OCI-LY3 (cell line): Measurements from ENCODE around the gene PYCR2.

Experiments
- H2AFZ ChIP-seq: fragments of 200-600, 300-600 bp; shearing (Covaris generic); 2 replicates; pipeline ENCODE4 v1.6.0; 2014; ENCODE audit warnings: antibody characterized with exemption, low read depth, low read length
- H3K27ac ChIP-seq: fragments of 200-600, 300-600 bp; sonication (generic); 2 replicates; pipeline ENCODE4 v1.5.1; 2014; ENCODE audit warnings: mild to moderate bottlenecking, low read length, moderate library complexity, mixed read lengths
- H3K27me3 ChIP-seq: fragments of 200-600, 300-600 bp; sonication (generic); 2 replicates; pipeline ENCODE4 v1.6.1; 2014; ENCODE audit warnings: low read depth, low read length, mixed read lengths
- H3K36me3 ChIP-seq: fragments of 200-600, 300-600 bp; sonication (generic); replicated peaks from 2 replicates; pipeline ENCODE3; 2014; ENCODE audit warnings: low read depth, low read length, mixed read lengths
- H3K4me1 ChIP-seq: fragments of 300-600, 200-600 bp; sonication (generic); 2 replicates; pipeline ENCODE4 v1.6.1; 2014; ENCODE audit warnings: low read length, mixed read lengths
- H3K4me2 ChIP-seq: fragments of 200-600, 300-600 bp; sonication (generic); 2 replicates; pipeline ENCODE4 v1.6.1; 2014; ENCODE audit warnings: low read length, mixed read lengths
- H3K4me3 ChIP-seq: fragments of 300-600, 200-600 bp; sonication (generic); 2 replicates; pipeline ENCODE4 v1.5.1; 2014; ENCODE audit warnings: antibody characterized with exemption, mild to moderate bottlenecking, low read length, moderate library complexity
- H3K79me2 ChIP-seq: fragments of 300-600, 200-600 bp; shearing (Covaris generic); 2 replicates; pipeline ENCODE4 v1.6.1; 2014; ENCODE audit warnings: mild to moderate bottlenecking, low read length, mixed read lengths
- H3K9ac ChIP-seq: fragments of 300-600, 200-600 bp; shearing (Covaris generic); 2 replicates; pipeline ENCODE4 v1.6.0; 2014; ENCODE audit warnings: mild to moderate bottlenecking, low read length, moderate library complexity
- H3K9me3 ChIP-seq: fragments of 200-600, 300-600 bp; shearing (Covaris generic); 2 replicates; pipeline ENCODE4 v1.6.1; 2014; ENCODE audit warnings: low read length, mixed read lengths; ENCODE audit not compliant: insufficient read depth
- H4K20me1 ChIP-seq: fragments of 200-600, 300-600 bp; sonication (generic); 2 replicates; pipeline ENCODE4 v1.6.1; 2016; ENCODE audit warnings: low read length, mixed read lengths; ENCODE audit not compliant: insufficient read depth
- EZH2phosphoT487 ChIP-seq: fragments of 200-600 bp; shearing (Covaris generic); IDR thresholded peaks from 2 replicates; pipeline ENCODE4 v1.6.1; 2018; ENCODE audit warnings: antibody characterized with exemption, mixed run types, low read depth
- TF ChIP-seq, protein P1 (sequence below): fragments of 200-600, 300-600 bp; sonication (generic); IDR thresholded peaks from 2 replicates; pipeline ENCODE4 v1.5.1; 2014; ENCODE audit warnings: antibody characterized with exemption, low read length, low read depth

The PYCR2 gene

DNA sequence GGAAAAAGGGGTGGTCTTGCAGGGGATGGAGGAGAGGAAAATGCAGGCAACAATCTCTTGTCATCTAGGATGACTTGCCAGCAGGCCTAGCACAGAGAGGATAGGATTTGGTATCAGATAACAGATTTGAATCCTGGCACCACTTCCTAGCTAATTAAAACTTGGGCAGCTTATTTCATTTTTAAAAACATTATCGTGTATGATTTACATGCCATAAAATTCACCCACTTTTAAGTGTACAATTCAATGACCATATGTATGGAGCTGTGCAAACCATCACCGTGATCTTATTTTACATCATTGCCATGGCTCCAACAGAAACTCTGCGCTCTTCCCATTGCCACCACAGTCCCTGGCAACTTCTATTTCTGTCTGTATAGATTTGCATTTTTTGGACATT, 6.9 kb downstream of the PYCR2 start:
- Histone ChIP-seq H2AFZ (no peak overlapping the region), H3K4me3 (no peak overlapping the region), H3K79me2 (peaks cover 22% of the 10 kb centered on the region), H4K20me1 (peaks cover 16% of the 10 kb centered on the region), H3K36me3 (peaks cover 48% of the 10 kb centered on the region), H3K27ac (no peak overlapping the region), H3K27me3 (no peaks in the 10 kb centered on the region), H3K4me2 (no peak overlapping the region), H3K4me1 (peaks cover 36% of the 10 kb centered on the region), H3K9me3 (no peaks in the 10 kb centered on the region), H3K9ac (no peak overlapping the region)
- TF ChIP-seq, protein P1, sequence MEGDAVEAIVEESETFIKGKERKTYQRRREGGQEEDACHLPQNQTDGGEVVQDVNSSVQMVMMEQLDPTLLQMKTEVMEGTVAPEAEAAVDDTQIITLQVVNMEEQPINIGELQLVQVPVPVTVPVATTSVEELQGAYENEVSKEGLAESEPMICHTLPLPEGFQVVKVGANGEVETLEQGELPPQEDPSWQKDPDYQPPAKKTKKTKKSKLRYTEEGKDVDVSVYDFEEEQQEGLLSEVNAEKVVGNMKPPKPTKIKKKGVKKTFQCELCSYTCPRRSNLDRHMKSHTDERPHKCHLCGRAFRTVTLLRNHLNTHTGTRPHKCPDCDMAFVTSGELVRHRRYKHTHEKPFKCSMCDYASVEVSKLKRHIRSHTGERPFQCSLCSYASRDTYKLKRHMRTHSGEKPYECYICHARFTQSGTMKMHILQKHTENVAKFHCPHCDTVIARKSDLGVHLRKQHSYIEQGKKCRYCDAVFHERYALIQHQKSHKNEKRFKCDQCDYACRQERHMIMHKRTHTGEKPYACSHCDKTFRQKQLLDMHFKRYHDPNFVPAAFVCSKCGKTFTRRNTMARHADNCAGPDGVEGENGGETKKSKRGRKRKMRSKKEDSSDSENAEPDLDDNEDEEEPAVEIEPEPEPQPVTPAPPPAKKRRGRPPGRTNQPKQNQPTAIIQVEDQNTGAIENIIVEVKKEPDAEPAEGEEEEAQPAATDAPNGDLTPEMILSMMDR: no peak
- TF ChIP-seq EZH2phosphoT487: no peak

DNA sequence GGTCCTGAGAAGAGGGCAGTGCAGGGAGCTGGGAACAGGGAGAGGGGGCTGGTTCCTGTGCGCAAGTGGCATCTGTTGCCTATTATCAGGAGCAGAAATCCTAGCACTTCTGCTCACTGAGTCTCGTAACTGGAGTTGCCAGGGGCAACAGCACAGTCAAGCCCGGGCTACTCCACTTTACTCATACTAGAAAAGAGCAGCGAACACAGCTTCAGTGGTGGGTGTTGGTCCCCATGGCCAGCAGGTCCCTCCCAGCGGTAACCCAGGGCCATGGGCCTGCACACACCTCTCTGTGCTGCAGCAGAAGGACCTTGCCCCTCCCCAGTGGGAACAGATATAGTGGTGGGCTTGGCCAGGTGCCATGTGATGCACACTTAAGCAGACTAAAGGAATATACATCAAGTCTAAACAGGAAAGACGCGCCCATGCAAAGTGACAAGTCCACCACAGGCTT, 8.5 kb downstream of the PYCR2 start:
- Histone ChIP-seq H3K9me3 (no peaks in the 10 kb centered on the region), H4K20me1 (peaks cover 5% of the 10 kb centered on the region), H3K36me3 (peaks cover 32% of the 10 kb centered on the region), H3K27me3 (no peaks in the 10 kb centered on the region), H3K4me1 (peaks cover 37% of the 10 kb centered on the region), H2AFZ (no peak overlapping the region), H3K79me2 (peaks cover 7% of the 10 kb centered on the region; the same call in 1 of the 2 replicates), H3K4me2 (no peak overlapping the region), H3K9ac (no peak overlapping the region), H3K4me3 (no peak overlapping the region), H3K27ac (no peak overlapping the region)
- no peak for TF ChIP-seq EZH2phosphoT487
- TF ChIP-seq, protein P1: no peak

DNA sequence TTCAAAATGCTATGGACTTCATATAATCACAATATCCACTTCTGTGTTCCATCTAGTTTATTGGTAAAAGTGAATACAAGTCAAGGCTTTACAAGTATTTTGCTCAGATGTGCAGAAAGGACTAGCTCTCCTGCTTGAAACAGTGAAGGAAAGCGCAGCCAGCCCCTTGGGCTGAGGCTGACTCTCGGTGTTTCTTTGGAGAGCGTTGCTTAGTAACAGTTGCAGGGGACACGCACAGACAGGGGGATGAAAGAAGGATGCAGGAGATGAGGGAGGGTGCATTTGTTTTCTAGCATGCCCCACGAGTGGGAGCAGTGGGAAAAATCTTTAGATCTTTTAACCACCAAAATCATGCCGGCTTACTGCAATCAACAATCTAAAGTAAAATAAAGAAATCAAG, 9.1 kb downstream of the PYCR2 start:
- no peaks in the 10 kb centered on the region for H3K9me3 ChIP-seq
- H3K27me3 ChIP-seq: no peaks in the 10 kb centered on the region
- H3K9ac ChIP-seq: no peak overlapping the region
- H3K79me2 ChIP-seq: peaks cover 4% of the 10 kb centered on the region; the same call in 1 of the 2 replicates
- peaks cover 29% of the 10 kb centered on the region for H3K36me3 ChIP-seq
- H2AFZ ChIP-seq: no peak overlapping the region
- peaks cover 37% of the 10 kb centered on the region for H3K4me1 ChIP-seq
- H3K4me3 ChIP-seq: no peak overlapping the region
- no peak overlapping the region for H3K27ac ChIP-seq
- 0 out of 2 replicates have a peak, but pooled peaks cover 3% of the 10 kb centered on the region for H4K20me1 ChIP-seq
- TF ChIP-seq, protein P1: no peak
- TF ChIP-seq EZH2phosphoT487: no peak
- H3K4me2 ChIP-seq: no peak overlapping the region

DNA sequence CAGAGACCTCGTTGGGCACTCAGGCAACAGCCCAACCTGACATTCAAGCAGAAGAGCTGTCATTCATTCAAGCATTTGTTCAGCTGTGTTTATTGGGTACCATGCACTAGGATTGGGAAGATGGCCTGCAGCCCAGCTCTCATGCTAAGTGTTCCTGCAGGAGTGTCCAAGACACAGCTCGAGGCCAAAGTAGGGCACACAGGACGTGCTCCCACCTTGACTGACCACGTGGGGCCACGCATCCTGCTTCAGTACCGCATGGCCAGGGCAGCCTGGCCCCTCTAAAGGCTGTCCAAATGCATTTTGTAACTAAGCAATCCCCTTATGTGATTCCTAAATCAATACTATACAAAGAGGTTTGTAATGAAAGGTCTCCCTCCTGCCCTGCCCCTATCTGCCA, 9.7 kb downstream of the PYCR2 start:
- peaks cover 1% of the 10 kb centered on the region; the same call in 1 of the 2 replicates for H3K79me2 ChIP-seq
- no peaks in the 10 kb centered on the region for H3K9me3 ChIP-seq
- H3K4me1 ChIP-seq: peaks cover 37% of the 10 kb centered on the region
- no peaks in the 10 kb centered on the region for H3K27me3 ChIP-seq
- H3K36me3 ChIP-seq: peaks cover 26% of the 10 kb centered on the region
- no peak overlapping the region for H3K9ac ChIP-seq
- H3K4me2 ChIP-seq: no peak overlapping the region
- H4K20me1 ChIP-seq: 0 out of 2 replicates have a peak, but pooled peaks cover under 1% of the 10 kb centered on the region
- TF ChIP-seq EZH2phosphoT487: no peak
- TF ChIP-seq, protein P1: no peak
- no peak overlapping the region for H3K27ac ChIP-seq
- H3K4me3 ChIP-seq: no peak overlapping the region
- no peak overlapping the region for H2AFZ ChIP-seq
